Measurements from ENCODE around the gene DEPDC5. TPM values are rescaled to one million over a fixed set of nuclear protein-coding genes. Genes with fewer than 3 reads are reported as not detected.
A peak's percentile ranks its signal among the peaks of the same experiment; 100 is the strongest.

DEPDC5 gene
- total and polyA plus RNA-seq, 10 of the 15 experiments (the other 5 are each of a cell fraction or from before 2014, with no cell fraction given): 3.0 to 38.9 (median 22.8) TPM

DNA sequence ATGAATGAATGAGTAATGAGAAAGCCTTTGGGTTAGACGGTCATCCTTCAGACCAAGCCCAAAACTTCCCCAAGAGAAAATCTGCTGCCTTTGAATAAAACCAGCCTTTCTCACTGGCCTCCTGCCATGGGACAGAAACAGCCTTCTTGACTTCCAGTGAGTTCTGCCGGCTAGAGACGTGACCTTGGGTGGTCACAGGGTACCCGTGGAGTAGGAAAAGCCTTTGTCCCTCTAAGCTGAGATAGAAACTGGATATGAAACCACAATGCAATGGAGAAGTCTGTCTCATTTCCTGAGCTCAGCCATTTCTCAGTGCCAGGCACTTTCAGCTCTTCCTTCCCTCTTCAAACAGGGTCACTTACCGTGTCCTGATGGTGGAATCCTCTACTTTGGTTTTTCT is 169.3 kb downstream of the DEPDC5 start:
- no peak for FAIRE-seq
- Histone ChIP-seq H2AFZ (ENCODE audit: control insufficient read depth, low read depth, low read length) (no peak overlapping the region), H3K4me2 (ENCODE audit: control insufficient read depth, insufficient read depth) (no peak overlapping the region), H3K4me1 (ENCODE audit: control insufficient read depth, insufficient read depth, low read length) (no peaks in the 10 kb centered on the region; the same call in 1 of the 2 replicates), H3K9me3 (replicated peaks; ENCODE audit: control insufficient read depth, insufficient read depth, low read length) (no peaks in the 10 kb centered on the region), H3K4me3 (no peak overlapping the region), H3K27ac (ENCODE audit: control insufficient read depth, insufficient read depth) (no peak overlapping the region), H4K20me1 (ENCODE audit: control insufficient read depth, insufficient read depth) (no peaks in the 10 kb centered on the region), H3K79me2 (ENCODE audit: control insufficient read depth, insufficient read depth, low read length) (no peaks in the 10 kb centered on the region), H3K9ac (ENCODE audit: control insufficient read depth, insufficient read depth, low read length) (no peak overlapping the region), H3K27me3 (replicated peaks in 1 of 2; ENCODE audit: control insufficient read depth in 2 of 2, insufficient read depth in 2 of 2, low read length in 1 of 2) (no peaks in the 10 kb centered on the region), H3K36me3 (ENCODE audit: control insufficient read depth in 2 of 2, insufficient read depth in 2 of 2, low read length in 1 of 2) (no peaks in the 10 kb centered on the region)
- peak; percentile 39; the same call in 2 of the 3 replicates for ATAC-seq
- in situ Hi-C loops (cut with MboI) (no loop called here), intact Hi-C loops (cut with micrococcal nuclease; ENCODE audit: unreplicated experiment) (no loop called here)
- no peak for TF ChIP-seq MTA3 (IDR thresholded peaks at IDR 0.05; ENCODE audit: borderline replicate concordance, low read length)
- TF ChIP-seq HDAC2 (IDR thresholded peaks at IDR 0.05): no peak
- TF ChIP-seq, protein P1, sequence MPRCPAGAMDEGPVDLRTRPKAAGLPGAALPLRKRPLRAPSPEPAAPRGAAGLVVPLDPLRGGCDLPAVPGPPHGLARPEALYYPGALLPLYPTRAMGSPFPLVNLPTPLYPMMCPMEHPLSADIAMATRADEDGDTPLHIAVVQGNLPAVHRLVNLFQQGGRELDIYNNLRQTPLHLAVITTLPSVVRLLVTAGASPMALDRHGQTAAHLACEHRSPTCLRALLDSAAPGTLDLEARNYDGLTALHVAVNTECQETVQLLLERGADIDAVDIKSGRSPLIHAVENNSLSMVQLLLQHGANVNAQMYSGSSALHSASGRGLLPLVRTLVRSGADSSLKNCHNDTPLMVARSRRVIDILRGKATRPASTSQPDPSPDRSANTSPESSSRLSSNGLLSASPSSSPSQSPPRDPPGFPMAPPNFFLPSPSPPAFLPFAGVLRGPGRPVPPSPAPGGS (IDR thresholded peaks at IDR 0.05; ENCODE audit: borderline replicate concordance, insufficient read depth, low read depth, low read length, poor library complexity, severe bottlenecking): no peak
- TF ChIP-seq SMAD5 (IDR thresholded peaks at IDR 0.05; ENCODE audit: low read depth): no peak
- no peak for TF ChIP-seq ATF2 (IDR thresholded peaks at IDR 0.05; ENCODE audit: low read length)
- TF ChIP-seq TCF7 (IDR thresholded peaks at IDR 0.05; ENCODE audit: borderline replicate concordance): no peak
- TF ChIP-seq KAT2A (conservative IDR thresholded peaks at IDR 0.05; ENCODE audit: control insufficient read depth, low read depth, low read length): no peak
- TF ChIP-seq NRF1 (conservative IDR thresholded peaks at IDR 0.05; ENCODE audit: low read depth, low read length): no peak
- no peak for TF ChIP-seq ZZZ3 (IDR thresholded peaks at IDR 0.05; ENCODE audit: control insufficient read depth, insufficient read length, low read depth)
- TF ChIP-seq, protein P2, sequence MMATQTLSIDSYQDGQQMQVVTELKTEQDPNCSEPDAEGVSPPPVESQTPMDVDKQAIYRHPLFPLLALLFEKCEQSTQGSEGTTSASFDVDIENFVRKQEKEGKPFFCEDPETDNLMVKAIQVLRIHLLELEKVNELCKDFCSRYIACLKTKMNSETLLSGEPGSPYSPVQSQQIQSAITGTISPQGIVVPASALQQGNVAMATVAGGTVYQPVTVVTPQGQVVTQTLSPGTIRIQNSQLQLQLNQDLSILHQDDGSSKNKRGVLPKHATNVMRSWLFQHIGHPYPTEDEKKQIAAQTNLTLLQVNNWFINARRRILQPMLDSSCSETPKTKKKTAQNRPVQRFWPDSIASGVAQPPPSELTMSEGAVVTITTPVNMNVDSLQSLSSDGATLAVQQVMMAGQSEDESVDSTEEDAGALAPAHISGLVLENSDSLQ (IDR thresholded peaks at IDR 0.05): no peak
- TF ChIP-seq RCOR1 (conservative IDR thresholded peaks at IDR 0.05; ENCODE audit: low read depth, low read length): no peak
- no peak for TF ChIP-seq JUND (IDR thresholded peaks at IDR 0.05; ENCODE audit: low read depth, low read length)
- TF ChIP-seq HDAC6 (IDR thresholded peaks at IDR 0.05; ENCODE audit: unreplicated experiment): no peak
- TF ChIP-seq WRNIP1 (IDR thresholded peaks at IDR 0.05; ENCODE audit: borderline replicate concordance, low read depth, low read length): no peak
- no peak for DNase-seq (ENCODE audit: low read depth, low spot score)
- 1% methylated on average over 5 of the region's 5 CpGs for WGBS (ENCODE audit: insufficient coverage, insufficient replicate concordance, low lambda C conversion rate, missing lambda C conversion rate)
- ChIA-PET RAD21 (ENCODE audit: unreplicated experiment) (interaction anchor here (1.6 kb wide), 1 partner anchor 28 kb away, joined by 4 read pairs; no protein-coding TSS in a partner anchor), POLR2A (interaction anchor here (0.5 kb wide), 1 partner anchor 1334 kb away, joined by 3 read pairs; no protein-coding TSS in a partner anchor), CTCF (interaction anchor here (0.5 to 0.9 kb wide), 2 partner anchors 117 to 195 kb away, joined by 3 read pairs; no protein-coding TSS in a partner anchor), SMC1A (ENCODE audit: uncharacterized antibody, unreplicated experiment) (interaction anchor here (1.1 kb wide), 1 partner anchor 16 kb away, joined by 3 read pairs; no protein-coding TSS in a partner anchor)
- no TSS peak for BruUV-seq (replicated peaks)
